22Rv1 (cell line): Measurements from ENCODE around the gene VSTM4.

Experiments used
- CTCF ChIP-seq: fragments of 450-650 bp; IDR thresholded peaks from 2 replicates; pipeline ENCODE4 v1.5.1; 2017; ENCODE audit warnings: mild to moderate bottlenecking
- ZFX ChIP-seq: fragments of 450-650 bp; IDR thresholded peaks from 2 replicates; pipeline ENCODE4 v1.6.1; 2017; ENCODE audit warnings: antibody characterized with exemption, borderline replicate concordance

- TF ChIP-seq CTCF (no peak), ZFX (no peak)
These were observed 68.1 kb downstream of the VSTM4 start for GRCh38 chr10:49047128-49047639.
